NT2/D1 (cell line): ENCODE data around the gene CYREN.

Experiments used
- SUZ12 ChIP-seq: IDR thresholded peaks from 2 replicates; pipeline ENCODE4 v1.6.1; 2011; ENCODE audit not compliant: insufficient read length, insufficient read depth; ENCODE audit errors: extremely low read depth
- YY1 ChIP-seq: IDR thresholded peaks from 2 replicates; pipeline ENCODE4 v1.6.1; 2011; ENCODE audit not compliant: insufficient read length, insufficient read depth
- ZNF274 ChIP-seq: IDR thresholded peaks from 2 replicates; pipeline ENCODE4 v1.6.1; 2011; ENCODE audit warnings: mild to moderate bottlenecking, low read depth, low read length

DNA sequence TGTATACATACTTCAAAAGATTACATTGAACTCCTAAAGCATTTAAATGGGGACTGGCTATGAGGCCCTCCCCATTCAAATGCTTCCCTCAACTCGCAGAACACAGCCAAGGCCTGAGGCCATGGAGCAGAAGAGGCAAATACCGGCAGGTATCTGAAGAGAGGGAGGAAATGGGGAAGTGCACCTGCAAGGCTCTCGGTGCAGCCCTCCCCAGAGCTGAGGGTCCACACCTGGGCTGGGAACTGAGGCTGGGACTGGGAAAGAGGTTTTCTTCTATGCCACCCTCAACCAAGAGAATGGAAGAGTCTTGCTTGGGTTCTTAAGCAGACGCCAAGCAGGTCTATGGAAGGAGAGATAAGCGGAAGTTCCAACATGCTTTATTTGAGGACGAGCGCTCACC, 13.0 kb upstream of the CYREN start:
- no peak for TF ChIP-seq YY1
- TF ChIP-seq ZNF274: no peak
- TF ChIP-seq SUZ12: no peak
